ENCODE measurements around the gene PPP3R2. TPM values are rescaled to one million over a fixed set of nuclear protein-coding genes. Genes with fewer than 3 reads are reported as not detected.

The PPP3R2 gene
- total RNA-seq, 4 donors from 2014 or later, result not detected

DNA sequence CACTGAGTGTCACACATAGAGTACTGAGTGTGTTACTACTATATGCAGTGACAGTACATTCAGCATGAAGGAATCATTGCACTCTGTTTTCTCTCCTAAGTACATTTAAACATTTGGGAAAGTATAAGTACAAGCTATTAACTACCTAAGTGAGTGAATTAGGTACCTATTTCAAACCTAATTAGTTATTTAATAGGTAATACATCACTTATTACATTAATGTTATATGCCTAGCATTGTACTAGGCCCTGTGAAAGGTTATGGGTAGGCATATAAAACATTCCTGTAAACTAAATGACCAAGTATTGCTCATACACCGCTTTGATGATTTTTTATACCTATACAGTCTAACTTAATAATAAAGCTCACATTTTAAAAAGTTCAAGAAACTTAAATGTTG is 25.7 kb upstream of the PPP3R2 start:
- Histone ChIP-seq H3K9me3 (no peaks in the 10 kb centered on the region), H3K27ac (no peak overlapping the region), H3K4me3 (no peak overlapping the region), H3K36me3 (no peaks in the 10 kb centered on the region), H3K4me1 (no peaks in the 10 kb centered on the region), H3K27me3 (no peaks in the 10 kb centered on the region)
- 96% methylated on average over 1 of the region's 1 CpG for WGBS
- TF ChIP-seq EP300 (IDR thresholded peaks at IDR 0.05) (no peak), POLR2AphosphoS5 (IDR thresholded peaks at IDR 0.05) (no peak), POLR2A (IDR thresholded peaks at IDR 0.05) (no peak)
- TF ChIP-seq, protein P1, sequence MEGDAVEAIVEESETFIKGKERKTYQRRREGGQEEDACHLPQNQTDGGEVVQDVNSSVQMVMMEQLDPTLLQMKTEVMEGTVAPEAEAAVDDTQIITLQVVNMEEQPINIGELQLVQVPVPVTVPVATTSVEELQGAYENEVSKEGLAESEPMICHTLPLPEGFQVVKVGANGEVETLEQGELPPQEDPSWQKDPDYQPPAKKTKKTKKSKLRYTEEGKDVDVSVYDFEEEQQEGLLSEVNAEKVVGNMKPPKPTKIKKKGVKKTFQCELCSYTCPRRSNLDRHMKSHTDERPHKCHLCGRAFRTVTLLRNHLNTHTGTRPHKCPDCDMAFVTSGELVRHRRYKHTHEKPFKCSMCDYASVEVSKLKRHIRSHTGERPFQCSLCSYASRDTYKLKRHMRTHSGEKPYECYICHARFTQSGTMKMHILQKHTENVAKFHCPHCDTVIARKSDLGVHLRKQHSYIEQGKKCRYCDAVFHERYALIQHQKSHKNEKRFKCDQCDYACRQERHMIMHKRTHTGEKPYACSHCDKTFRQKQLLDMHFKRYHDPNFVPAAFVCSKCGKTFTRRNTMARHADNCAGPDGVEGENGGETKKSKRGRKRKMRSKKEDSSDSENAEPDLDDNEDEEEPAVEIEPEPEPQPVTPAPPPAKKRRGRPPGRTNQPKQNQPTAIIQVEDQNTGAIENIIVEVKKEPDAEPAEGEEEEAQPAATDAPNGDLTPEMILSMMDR (IDR thresholded peaks at IDR 0.05), result no peak
- no peak for DNase-seq (ENCODE audit: low spot score in 2 of 2)

DNA sequence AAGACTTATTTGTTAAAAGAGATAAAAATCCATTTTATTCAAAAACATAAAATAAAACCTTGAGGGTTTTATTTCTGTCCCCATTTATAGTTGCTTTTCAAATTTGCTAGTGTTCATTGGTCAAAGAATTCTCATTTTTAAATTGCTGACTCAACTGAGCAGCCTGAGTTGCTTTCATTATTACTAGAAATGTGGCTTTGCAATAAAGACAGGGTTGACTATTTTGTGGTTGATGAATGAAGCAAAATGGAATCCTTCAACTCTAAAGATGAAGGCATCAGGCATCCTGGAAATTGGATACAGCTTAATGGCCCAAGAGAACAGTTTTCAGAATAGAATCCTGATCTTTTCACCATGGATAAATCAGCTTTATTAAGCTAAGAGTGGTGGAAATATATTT is 23.9 kb upstream of the PPP3R2 start:
- H3K36me3 ChIP-seq, result no peaks in the 10 kb centered on the region
- TF ChIP-seq POLR2A (IDR thresholded peaks at IDR 0.05) (no peak), EP300 (IDR thresholded peaks at IDR 0.05) (no peak), POLR2AphosphoS5 (IDR thresholded peaks at IDR 0.05) (no peak)
- TF ChIP-seq, protein P1 (IDR thresholded peaks at IDR 0.05), result no peak
- H3K9me3 ChIP-seq, result no peaks in the 10 kb centered on the region
- no peak overlapping the region for H3K4me3 ChIP-seq
- DNase-seq (ENCODE audit: low spot score in 2 of 2), result no peak
- H3K27ac ChIP-seq, result no peak overlapping the region
- no peaks in the 10 kb centered on the region for H3K27me3 ChIP-seq
- H3K4me1 ChIP-seq, result no peaks in the 10 kb centered on the region

DNA sequence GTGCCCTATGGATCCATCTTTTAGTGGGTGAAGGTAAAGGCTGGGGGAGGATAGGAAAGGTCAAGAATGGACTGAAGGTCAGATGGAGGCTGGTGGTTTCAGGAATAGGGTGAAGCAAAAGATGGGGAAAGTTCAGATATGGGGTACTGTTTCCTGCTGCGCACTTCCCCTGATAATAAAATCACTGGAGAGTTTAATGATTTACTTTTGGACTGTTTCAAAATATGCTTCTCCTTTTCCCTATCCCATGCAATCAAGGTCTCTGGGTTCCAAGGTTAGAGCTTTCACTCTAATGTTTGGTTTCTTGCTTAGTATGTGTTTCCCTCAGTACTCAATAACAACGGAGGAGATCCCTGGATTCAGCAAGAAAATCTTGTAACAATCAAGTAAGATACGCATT is 10.8 kb upstream of the PPP3R2 start:
- TF ChIP-seq POLR2A (IDR thresholded peaks at IDR 0.05), result no peak
- TF ChIP-seq EP300 (IDR thresholded peaks at IDR 0.05), result no peak
- TF ChIP-seq POLR2AphosphoS5 (IDR thresholded peaks at IDR 0.05), result no peak
- no peak overlapping the region for H3K27ac ChIP-seq
- no peaks in the 10 kb centered on the region for H3K4me1 ChIP-seq
- H3K36me3 ChIP-seq, result no peaks in the 10 kb centered on the region
- 94% methylated on average over 3 of the region's 3 CpGs for WGBS
- peaks cover 4% of the 10 kb centered on the region for H3K27me3 ChIP-seq
- no peaks in the 10 kb centered on the region for H3K9me3 ChIP-seq
- DNase-seq (ENCODE audit: low spot score in 2 of 2), result no peak
- no peak overlapping the region for H3K4me3 ChIP-seq

DNA sequence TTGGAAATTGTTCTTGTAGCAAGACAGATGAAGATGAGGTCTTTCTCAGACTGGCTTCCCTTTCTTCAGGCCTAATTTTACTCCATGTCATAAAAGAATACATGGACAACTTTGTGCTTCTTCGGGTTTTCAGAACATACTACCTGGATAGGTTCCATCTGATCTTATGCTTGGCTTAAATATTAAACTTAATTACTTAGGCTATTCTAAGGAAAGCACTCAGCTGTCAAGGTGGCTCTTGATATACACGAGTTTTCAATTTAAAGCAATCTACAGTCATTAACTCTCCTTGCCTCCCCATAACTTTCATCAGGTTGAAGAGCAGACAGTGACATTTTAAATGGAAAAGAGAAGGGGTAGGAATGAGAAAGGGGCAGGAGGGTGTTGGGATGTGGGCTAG is 9.5 kb upstream of the PPP3R2 start:
- Histone ChIP-seq H3K4me1 (no peaks in the 10 kb centered on the region), H3K9me3 (no peaks in the 10 kb centered on the region), H3K27ac (no peak overlapping the region), H3K36me3 (no peaks in the 10 kb centered on the region), H3K4me3 (no peak overlapping the region), H3K27me3 (peaks cover 4% of the 10 kb centered on the region)
- no peak for DNase-seq (ENCODE audit: low spot score in 2 of 2)
- 67% methylated on average over 2 of the region's 2 CpGs for WGBS
- TF ChIP-seq POLR2A (IDR thresholded peaks at IDR 0.05), result no peak

DNA sequence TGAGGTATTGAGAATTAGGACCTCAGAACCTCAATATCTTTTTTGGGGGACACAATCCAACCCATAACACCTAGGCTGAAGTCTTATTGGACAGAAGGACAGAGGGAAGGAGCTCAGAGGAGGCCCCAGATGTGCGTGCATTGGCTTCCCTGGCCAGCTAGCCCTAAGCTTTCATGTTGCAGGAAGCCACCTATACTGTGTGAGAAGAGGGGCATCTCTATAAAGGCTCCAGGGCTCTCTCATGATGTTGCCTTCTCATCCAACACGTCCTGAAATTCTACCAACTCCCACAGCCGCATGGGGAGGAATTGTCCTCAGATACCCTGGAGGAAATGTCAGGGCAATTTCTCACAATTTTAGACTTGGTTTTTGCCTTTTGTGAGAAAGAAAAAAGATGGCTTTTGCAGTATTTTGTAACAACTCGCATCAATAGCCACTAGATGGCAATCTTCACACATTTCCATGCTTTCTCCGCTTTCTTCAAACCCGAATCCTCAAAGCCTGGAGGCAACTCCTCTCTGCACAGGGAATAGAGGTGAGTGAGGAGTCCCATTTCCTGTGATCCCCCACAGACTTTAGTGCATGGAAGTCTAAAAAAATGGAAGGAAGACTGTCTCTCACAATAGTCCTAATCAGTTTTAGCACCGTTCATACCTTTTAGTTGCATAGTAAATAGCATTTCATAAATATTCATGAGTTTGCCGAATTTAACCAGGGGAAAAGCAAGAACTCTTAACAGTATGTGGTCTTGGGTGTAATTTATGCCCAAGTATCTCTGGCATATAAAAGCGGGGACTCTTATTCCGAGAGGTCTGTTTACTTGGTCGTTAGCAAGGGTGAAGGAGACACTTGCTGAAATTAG is 7.4 kb upstream of the PPP3R2 start:
- DNase-seq (ENCODE audit: low spot score in 2 of 2), result no peak
- TF ChIP-seq POLR2AphosphoS5 (IDR thresholded peaks at IDR 0.05) (no peak), EP300 (IDR thresholded peaks at IDR 0.05) (no peak), POLR2A (IDR thresholded peaks at IDR 0.05) (no peak)
- TF ChIP-seq, protein P1 (IDR thresholded peaks at IDR 0.05), result peak in 1 of 2 donors; percentile 45
- H3K27me3 ChIP-seq, result peaks cover 4% of the 10 kb centered on the region
- H3K36me3 ChIP-seq, result no peaks in the 10 kb centered on the region
- no peaks in the 10 kb centered on the region for H3K4me1 ChIP-seq
- 25% methylated on average over 11 of the region's 11 CpGs for WGBS
- no peak overlapping the region for H3K4me3 ChIP-seq
- H3K27ac ChIP-seq, result no peak overlapping the region
- H3K9me3 ChIP-seq, result no peaks in the 10 kb centered on the region

DNA sequence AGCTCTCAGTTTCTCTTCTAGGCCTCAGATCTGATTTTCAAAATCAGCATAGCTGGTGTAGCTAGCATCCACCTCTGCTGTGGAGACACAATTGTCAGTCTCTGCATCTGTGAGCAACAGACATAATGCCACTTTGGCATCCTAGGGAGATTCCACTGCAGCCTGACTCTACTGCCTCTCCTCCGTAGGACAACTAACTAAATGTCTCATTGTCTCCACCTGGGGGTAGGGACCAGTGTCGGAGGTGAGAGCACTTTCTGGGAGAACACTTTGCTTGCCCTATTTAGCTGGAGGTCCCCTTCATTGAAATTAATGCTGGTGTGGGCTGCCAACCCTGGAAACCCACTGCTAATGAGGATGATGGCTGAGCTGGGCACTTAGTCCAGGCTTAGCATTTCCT is 1.4 kb downstream of the PPP3R2 start:
- no peaks in the 10 kb centered on the region for H3K27me3 ChIP-seq
- DNase-seq (ENCODE audit: low spot score in 2 of 2), result no peak
- no peaks in the 10 kb centered on the region for H3K9me3 ChIP-seq
- no peak overlapping the region for H3K4me3 ChIP-seq
- no peaks in the 10 kb centered on the region for H3K36me3 ChIP-seq
- WGBS, result 73% methylated on average over 2 of the region's 2 CpGs
- TF ChIP-seq EP300 (IDR thresholded peaks at IDR 0.05), result no peak
- TF ChIP-seq, protein P1 (IDR thresholded peaks at IDR 0.05), result no peak
- TF ChIP-seq POLR2A (IDR thresholded peaks at IDR 0.05), result no peak
- TF ChIP-seq POLR2AphosphoS5 (IDR thresholded peaks at IDR 0.05), result no peak
- H3K27ac ChIP-seq, result no peak overlapping the region
- H3K4me1 ChIP-seq, result no peaks in the 10 kb centered on the region
